BLaER1 (cell line): ENCODE results near the gene NFX1.

Experiments used
- H3K27ac ChIP-seq: shearing (Covaris generic); formaldehyde crosslinking; 2 replicates; pipeline ENCODE4 v1.8.1; 2022
- H3K27me3 ChIP-seq: shearing (Covaris generic); formaldehyde crosslinking; 2 replicates; pipeline ENCODE4 v1.8.1; 2022
- H3K36me3 ChIP-seq: shearing (Covaris generic); formaldehyde crosslinking; 2 replicates; pipeline ENCODE4 v1.8.1; 2022
- H3K4me1 ChIP-seq: shearing (Covaris generic); formaldehyde crosslinking; 2 replicates; pipeline ENCODE4 v1.8.1; 2022
- H3K4me2 ChIP-seq: shearing (Covaris generic); formaldehyde crosslinking; 2 replicates; pipeline ENCODE4 v1.8.1; 2022
- H3K4me3 ChIP-seq: shearing (Covaris generic); formaldehyde crosslinking; 2 replicates; pipeline ENCODE4 v1.8.1; 2022
- H3K9ac ChIP-seq: shearing (Covaris generic); formaldehyde crosslinking; 2 replicates; pipeline ENCODE4 v1.8.1; 2022
- H3K9me3 ChIP-seq: shearing (Covaris generic); formaldehyde crosslinking; 2 replicates; pipeline ENCODE4 v1.8.1; 2022
- H4K20me1 ChIP-seq: shearing (Covaris generic); formaldehyde crosslinking; 2 replicates; pipeline ENCODE4 v1.8.1; 2022
- Cebpa-rat ChIP-seq: shearing (Covaris generic); IDR thresholded peaks from 2 replicates; pipeline ENCODE4 v1.8.1; 2022

NFX1 gene

GRCh38 chr9:33408087-33408486 lies 117.8 kb downstream of the NFX1 start:
- TF ChIP-seq Cebpa-rat, result no peak
- Histone ChIP-seq H3K9ac (no peak overlapping the region), H3K4me2 (peak overlapping the region; percentile 15; the same call in 1 of the 2 replicates), H3K4me1 (peaks cover 9% of the 10 kb centered on the region), H3K27ac (no peak overlapping the region), H3K36me3 (no peaks in the 10 kb centered on the region), H3K4me3 (no peak overlapping the region), H4K20me1 (no peaks in the 10 kb centered on the region), H3K27me3 (no peaks in the 10 kb centered on the region), H3K9me3 (no peaks in the 10 kb centered on the region)

GRCh38 chr9:33414268-33414667 lies 124.0 kb downstream of the NFX1 start:
- no peak for TF ChIP-seq Cebpa-rat
- no peak overlapping the region for H3K4me2 ChIP-seq
- no peak overlapping the region for H3K9ac ChIP-seq
- peaks cover 6% of the 10 kb centered on the region for H3K4me1 ChIP-seq
- H3K27ac ChIP-seq, result no peak overlapping the region
- H3K9me3 ChIP-seq, result no peaks in the 10 kb centered on the region
- no peaks in the 10 kb centered on the region for H3K36me3 ChIP-seq
- no peak overlapping the region for H3K4me3 ChIP-seq
- no peaks in the 10 kb centered on the region for H4K20me1 ChIP-seq
- no peaks in the 10 kb centered on the region for H3K27me3 ChIP-seq

GRCh38 chr9:33414889-33415500 lies 124.7 kb downstream of the NFX1 start:
- peaks cover 6% of the 10 kb centered on the region for H3K4me1 ChIP-seq
- H3K9ac ChIP-seq, result no peak overlapping the region

DNA sequence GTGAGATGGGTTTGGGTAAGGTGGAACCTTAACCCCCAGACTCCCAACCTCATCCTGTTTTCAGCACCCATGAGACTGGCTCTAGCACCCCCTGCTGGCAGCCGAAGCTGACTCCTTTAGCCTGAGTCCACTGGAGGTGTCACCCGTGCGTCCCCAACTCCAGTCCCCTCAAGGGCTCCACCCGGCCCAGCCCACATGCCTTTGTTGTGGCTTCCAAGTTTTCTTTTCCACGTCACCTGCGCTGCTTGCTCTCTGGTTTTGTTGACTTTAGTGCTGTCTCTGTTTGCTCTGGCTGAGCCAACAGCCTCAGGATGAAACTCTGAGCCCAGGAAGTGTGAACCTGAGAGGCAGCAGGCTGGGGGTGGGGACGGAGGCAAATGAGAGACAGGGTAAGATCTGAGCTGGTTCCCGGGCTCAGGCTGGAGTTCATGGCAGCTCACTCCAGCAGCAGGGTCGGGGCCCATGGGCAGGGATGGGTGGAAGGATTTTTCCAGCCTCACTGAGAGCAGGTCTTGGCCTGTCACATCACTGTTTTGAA lies 125.3 kb downstream of the NFX1 start:
- Histone ChIP-seq H3K4me1 (peaks cover 6% of the 10 kb centered on the region), H3K9ac (no peak overlapping the region), H3K27ac (no peak overlapping the region)

More at GRCh38 chr9:33414889-33415500, 124.7 kb downstream of the NFX1 start:
- Histone ChIP-seq H3K9me3 (no peaks in the 10 kb centered on the region), H4K20me1 (no peaks in the 10 kb centered on the region), H3K4me3 (no peak overlapping the region), H3K4me2 (peak overlapping the region; percentile 17; the same call in 1 of the 2 replicates), H3K27ac (no peak overlapping the region), H3K27me3 (no peaks in the 10 kb centered on the region), H3K36me3 (no peaks in the 10 kb centered on the region)
- TF ChIP-seq Cebpa-rat, result no peak

DNA sequence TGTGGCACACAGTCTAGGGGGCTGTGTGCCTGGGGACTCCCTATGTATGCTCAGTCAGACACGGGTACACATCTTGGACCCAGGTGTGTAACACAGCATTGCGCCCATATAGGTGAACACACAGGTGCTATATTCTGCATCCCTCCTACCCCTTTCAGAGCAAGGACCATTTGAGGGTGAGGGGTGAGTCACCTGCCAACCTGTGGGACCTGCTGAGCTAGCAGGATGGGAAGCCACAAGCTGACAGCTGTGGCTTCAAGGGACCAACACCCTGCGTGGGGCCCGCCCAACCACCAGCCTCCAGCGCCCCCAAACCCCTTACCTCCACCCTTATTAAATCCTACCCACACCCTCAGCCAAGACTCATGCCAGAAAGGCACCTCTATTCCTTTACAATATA lies 126.7 kb downstream of the NFX1 start:
- no peak for TF ChIP-seq Cebpa-rat
- Histone ChIP-seq H4K20me1 (no peaks in the 10 kb centered on the region), H3K4me2 (no peak overlapping the region), H3K36me3 (no peaks in the 10 kb centered on the region), H3K9ac (no peak overlapping the region), H3K4me3 (no peak overlapping the region), H3K27ac (no peak overlapping the region), H3K4me1 (peaks cover 6% of the 10 kb centered on the region), H3K27me3 (no peaks in the 10 kb centered on the region), H3K9me3 (no peaks in the 10 kb centered on the region)

More for the DNA sequence above, 125.3 kb downstream of the NFX1 start:
- no peaks in the 10 kb centered on the region for H3K27me3 ChIP-seq
- TF ChIP-seq Cebpa-rat, result no peak
- no peaks in the 10 kb centered on the region for H4K20me1 ChIP-seq
- H3K9me3 ChIP-seq, result no peaks in the 10 kb centered on the region
- H3K4me3 ChIP-seq, result no peak overlapping the region
- peak overlapping the region; percentile 17; the same call in 1 of the 2 replicates for H3K4me2 ChIP-seq
- H3K36me3 ChIP-seq, result no peaks in the 10 kb centered on the region

GRCh38 chr9:33418090-33418489 lies 127.8 kb downstream of the NFX1 start:
- Histone ChIP-seq H3K9ac (no peak overlapping the region), H3K36me3 (no peaks in the 10 kb centered on the region), H3K27me3 (no peaks in the 10 kb centered on the region), H3K27ac (no peak overlapping the region), H4K20me1 (no peaks in the 10 kb centered on the region), H3K4me1 (peaks cover 6% of the 10 kb centered on the region), H3K9me3 (no peaks in the 10 kb centered on the region), H3K4me2 (no peak overlapping the region), H3K4me3 (no peak overlapping the region)
- TF ChIP-seq Cebpa-rat, result no peak

DNA sequence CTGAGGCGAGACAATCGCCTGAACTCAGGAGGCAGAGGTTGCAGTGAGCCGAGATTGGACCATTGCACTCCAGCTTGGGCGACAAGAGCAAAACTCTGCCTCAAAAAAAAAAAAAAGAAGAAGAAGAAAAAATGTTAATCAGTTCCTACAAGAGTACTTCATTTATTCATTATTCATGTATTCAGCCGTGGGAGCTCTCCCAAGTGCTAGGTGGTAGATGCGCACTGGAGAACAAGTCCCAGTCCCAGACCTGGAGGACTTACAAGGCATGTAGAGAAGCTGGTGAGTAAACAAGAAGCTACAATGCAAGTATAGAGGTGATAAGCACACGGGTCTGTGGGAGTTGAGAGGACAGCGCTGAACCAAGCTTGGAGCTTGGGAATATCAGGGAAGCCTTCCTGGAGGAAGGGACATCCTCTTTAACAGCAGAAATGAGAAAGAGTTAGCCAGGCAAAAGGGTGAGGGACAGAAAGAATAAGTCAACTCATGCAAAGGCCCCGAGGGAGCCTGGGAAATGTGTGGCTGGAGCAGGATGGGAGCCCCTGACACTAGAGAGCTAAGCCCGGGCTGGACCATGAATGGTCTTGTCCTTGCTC lies 129.5 kb downstream of the NFX1 start:
- no peaks in the 10 kb centered on the region for H3K9me3 ChIP-seq
- TF ChIP-seq Cebpa-rat, result no peak

More for the DNA sequence above, 129.5 kb downstream of the NFX1 start:
- no peak overlapping the region for H3K27ac ChIP-seq
- no peak overlapping the region for H3K4me3 ChIP-seq
- no peak overlapping the region for H3K9ac ChIP-seq
- H3K27me3 ChIP-seq, result no peaks in the 10 kb centered on the region
- no peaks in the 10 kb centered on the region for H4K20me1 ChIP-seq
- peaks cover 6% of the 10 kb centered on the region for H3K4me1 ChIP-seq
- H3K4me2 ChIP-seq, result no peak overlapping the region
- H3K36me3 ChIP-seq, result no peaks in the 10 kb centered on the region
